ENCODE results near the gene ZEB2.
A peak's percentile ranks its signal among the peaks of the same experiment; 100 is the strongest.

The ZEB2 gene

DNA sequence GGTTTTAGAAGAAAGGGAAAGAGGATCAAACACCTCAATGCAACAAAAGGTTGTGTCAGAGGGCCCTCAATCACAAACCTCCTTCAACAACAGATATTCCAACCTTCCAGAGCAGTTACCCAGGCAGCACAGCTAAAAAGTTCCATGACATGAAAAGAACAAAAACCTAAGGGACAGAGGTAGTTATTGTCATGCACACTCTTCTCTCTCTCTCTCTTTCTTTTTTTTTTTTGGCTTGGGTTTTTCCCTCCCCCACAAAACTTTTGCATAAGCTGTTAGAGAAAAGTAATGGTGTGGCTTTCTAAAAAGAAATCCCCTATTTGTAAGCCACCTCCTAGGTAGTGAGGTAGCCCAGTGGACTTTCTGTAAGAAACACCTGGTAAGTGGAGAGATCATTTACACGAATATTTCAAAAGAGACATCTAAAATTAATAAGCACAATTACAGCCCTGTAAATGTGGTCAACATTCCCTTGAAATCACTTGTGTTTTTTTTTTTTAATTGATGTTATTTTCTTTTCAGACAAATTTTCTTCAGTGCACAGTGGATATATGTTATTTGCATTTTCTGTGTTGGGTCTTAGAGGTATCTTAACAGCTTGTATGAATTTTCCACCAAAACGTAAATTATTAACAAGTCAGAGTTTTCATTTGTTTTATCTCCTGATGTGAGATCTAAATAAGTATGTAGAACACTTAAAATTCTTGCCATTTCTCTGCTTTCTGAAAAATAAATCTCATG lies 48.4 kb downstream of the ZEB2 start:
- DNase-seq (ENCODE audit: low read depth, low spot score): peak; percentile 51

GRCh38 chr2:144470816-144471215 lies 49.1 kb downstream of the ZEB2 start:
- DNase-seq (ENCODE audit: low read depth, low spot score): no peak

DNA sequence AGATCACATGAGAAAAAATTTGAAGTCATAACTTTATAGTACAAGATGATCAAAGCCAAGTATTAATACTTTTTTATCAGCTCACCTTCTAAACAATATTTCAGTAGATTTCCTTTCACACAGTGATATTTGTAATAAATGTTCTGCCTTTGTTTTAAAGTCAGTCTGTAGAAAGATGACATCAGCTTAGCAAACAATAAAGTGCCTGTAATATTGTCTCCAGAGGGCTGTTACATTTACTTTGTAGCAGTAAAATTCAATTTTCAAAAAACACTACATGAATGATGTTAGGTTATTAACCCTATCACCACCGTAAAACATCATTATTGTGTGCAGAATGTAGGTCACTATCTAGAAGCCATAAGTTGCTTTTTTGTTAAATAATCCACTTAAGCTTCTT lies 49.6 kb downstream of the ZEB2 start:
- DNase-seq (ENCODE audit: low read depth, low spot score): no peak

GRCh38 chr2:144469798-144470197 lies 50.1 kb downstream of the ZEB2 start:
- DNase-seq (ENCODE audit: low read depth, low spot score): no peak

DNA sequence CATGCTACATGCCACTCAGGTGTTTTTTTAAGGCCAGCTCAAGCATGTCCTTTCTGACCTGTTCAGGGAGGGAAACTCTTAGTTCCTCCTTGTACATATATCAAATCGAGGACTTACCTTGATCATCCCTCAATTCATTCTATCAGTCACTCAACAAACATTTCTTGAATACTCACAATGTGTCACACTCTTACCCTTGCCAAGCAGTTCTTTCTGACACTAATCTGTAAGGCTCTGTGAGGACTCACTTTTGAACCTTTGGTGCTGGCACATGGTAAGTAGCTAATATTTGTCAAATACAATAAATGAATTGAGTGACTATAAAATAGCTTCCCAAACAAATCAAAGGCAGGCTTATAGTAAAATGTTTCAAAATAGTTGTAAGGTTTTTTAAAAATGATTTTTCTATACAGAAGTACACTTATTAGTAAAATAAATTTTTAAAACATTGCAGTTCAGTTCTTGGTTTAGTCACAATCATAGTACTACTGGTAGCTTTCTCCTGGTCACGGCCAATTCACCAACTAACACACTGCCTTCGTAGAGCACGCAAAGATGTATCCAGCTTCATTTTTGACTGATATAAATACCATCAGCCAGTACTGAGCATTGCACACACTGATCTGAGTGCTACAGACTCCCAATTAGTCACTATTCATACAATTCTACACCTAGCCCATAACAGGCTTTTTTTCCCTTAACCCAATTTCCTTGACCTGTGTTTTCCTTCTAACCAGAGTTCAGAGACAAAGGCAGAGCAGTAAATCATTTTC lies 50.9 kb downstream of the ZEB2 start:
- DNase-seq (ENCODE audit: low read depth, low spot score): no peak

DNA sequence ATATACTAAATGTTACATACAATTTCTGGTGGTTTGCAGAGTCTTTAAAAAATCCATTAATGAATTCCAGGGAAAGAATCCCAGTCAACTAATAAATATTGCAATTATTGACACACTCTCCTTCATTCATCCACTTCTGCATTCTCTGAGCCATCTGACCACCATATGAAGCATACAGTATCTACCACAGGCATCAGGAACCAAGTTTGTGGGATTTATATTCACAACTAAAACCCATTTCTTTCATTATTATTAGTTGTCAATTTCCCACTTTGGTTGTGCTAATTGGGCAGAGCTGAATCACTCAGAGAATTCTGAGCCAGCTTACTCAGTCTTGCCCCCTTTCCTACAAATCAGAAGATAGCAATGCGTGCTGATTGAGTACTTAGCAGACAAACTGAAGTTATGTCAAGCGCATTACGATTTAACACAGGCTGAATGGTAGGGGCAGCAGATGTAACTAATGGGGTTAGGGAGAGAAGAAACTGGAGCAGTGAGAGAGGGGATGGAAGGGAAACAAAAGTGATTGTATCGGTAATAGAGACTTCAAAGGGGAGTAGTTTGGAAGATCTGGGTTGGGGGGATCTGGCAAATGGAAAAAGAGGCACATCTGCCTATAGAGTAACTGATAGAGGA lies 52.3 kb downstream of the ZEB2 start:
- DNase-seq (ENCODE audit: low read depth, low spot score): no peak

DNA sequence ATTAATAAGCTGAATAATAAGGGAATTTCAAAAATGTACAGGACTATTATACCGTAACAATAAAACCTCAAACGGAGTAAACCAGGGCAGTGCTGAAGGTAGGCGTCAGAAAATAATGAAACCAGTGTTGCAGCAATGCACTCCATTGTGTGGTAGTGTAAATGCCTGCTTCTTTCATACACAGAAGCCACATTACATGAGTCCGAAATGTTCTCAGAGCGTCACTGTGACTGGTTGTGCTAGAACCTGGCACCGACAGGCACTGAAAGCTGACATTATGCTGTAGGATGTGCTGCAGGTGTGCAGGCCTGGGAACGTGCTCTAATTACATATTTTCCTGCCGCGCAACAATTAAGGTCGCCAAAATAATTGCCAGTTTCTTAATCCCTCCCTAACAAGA lies 53.3 kb downstream of the ZEB2 start:
- no peak for DNase-seq (ENCODE audit: low read depth, low spot score)

DNA sequence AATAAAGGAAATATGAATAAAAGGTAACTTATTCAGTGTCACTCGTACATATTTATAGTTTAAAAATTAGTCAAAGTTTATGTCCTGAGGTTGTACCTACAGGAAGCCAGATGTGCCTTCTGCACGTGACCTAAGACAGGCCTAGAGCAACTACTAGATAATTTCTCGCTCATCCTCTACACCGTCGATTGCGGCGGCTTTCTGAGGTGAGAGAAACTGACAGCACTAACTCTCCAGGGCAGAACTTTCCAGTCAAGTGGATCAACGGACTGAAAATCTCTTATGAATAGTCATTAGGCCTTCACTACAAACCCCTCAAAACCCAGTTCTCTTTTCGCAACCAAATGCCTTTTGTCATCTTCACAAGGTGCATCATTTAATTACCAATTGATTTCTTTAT lies 54.2 kb downstream of the ZEB2 start:
- DNase-seq (ENCODE audit: low read depth, low spot score): no peak

DNA sequence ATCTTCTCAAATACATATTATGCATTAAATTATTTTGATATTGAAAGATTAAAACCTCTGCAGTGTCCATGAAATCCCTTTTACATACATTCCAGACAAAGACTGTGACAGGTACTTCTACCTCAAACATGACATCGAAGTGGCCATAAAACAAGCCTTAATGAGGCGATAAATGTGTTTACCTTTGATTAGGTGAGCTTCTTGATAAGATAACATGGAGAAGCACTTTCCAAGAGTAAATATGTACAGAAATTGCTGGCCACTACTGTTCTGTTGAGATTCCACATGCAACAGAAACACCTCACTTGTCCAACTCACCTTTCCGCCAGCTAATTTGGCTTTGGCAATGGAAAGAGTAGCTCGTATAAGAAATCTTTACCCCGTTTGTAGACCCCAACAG lies 55.2 kb downstream of the ZEB2 start:
- no peak for DNase-seq (ENCODE audit: low read depth, low spot score)

GRCh38 chr2:144463266-144463665 lies 56.7 kb downstream of the ZEB2 start:
- DNase-seq (ENCODE audit: low read depth, low spot score): no peak

DNA sequence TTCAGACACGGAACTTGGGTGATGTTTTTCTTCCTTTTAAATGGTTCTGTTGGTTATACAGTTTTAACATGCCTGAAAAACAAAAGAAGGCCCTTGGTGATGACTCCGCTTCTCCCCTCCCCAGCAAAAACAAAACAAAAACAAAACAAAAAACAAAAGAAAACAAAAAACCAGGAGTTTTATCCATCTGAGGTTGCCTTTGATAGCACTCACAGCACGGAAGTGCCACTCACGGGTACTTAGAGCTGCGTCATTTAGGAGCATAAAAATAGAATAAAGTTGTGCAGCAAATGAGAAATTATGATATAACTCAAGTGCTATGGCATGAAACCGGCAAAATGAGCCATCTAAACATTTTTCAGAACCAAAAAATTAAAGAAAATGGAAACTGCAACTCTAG lies 57.7 kb downstream of the ZEB2 start:
- no peak for DNase-seq (ENCODE audit: low read depth, low spot score)

DNA sequence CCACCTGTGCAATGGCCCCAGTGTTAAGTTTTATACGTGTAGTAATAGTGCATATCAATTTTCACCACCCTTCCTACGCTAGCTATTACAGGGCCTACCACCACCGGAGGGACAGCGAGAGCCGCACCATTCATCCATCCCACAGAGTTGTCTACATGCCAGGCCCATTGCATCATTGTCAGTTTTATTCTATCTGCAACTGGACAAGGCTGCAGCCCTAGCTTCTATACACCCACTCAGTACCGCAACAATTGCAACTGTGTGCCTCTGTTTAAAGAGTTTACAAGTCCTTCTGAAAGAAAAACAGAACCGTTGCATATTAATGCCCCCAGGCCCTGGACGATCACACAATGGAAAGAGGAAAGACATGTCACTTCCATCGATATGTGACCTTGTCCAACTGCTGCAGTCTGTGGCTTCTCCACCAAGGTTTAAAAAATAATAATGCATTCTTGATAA lies 58.6 kb downstream of the ZEB2 start:
- no peak for DNase-seq (ENCODE audit: low read depth, low spot score)

DNA sequence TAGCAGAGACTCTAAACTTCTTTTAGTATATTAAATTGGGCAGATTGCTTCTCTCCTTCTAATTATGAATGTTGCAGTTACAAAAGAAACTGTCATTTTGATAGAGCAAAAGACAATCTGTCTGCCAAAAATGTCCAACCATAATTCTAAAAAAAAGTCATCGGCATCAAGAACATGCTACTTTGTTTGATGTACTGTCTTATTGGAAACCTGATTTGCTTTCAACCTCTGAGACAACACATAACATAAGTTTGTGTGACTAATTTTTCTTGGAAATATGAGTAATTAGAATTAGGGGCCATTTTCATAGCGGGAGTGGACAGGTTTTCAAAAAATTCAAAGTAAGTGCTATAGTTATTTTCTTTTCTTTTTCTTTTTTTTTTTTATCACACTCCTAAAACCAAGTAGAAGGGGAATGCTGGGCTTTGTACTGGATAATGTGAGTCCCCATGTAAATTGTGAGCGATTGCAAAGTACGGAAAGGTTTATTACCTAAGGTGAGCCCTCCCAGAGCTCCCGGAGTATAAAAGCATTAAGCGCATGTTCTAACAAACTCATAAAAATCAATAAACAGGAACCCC lies 59.1 kb downstream of the ZEB2 start:
- DNase-seq (ENCODE audit: low read depth, low spot score): no peak

DNA sequence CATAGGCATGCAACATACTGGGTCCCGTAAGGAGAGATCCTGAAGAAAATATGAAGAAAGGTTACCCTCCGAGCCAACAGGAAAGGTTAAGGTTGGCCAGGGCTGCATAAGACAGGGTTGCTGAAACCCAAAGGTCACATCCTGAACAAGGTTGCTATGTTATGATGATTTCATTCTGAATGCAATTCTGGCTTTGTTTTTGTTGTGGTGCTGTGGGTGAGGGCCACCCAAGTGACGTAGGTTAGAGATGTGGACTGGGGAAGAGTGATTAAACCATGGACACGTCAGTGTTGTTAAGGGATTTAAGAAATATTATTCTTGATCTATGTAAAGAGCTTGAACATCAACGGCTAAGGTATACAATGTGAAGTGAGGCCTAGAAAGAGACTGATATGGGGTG lies 60.0 kb downstream of the ZEB2 start:
- no peak for DNase-seq (ENCODE audit: low read depth, low spot score)

DNA sequence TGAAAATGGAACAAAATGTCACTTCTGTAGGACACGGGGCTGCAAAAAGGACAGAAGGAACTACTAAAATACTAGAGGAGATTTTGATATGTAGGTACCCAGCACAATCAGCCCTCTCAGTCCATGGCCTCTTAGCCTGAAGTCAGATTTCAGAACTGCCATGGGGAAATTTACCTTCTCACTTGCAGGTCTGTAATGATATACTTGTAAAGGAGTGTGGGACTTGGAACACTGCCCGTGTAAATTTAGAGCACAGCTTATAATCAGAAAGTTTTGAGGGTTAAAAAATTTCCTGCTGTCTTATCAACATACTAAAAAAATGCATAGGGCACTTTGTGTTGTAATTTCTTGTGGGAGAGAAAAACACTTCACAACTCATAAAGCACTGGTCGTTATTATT lies 60.6 kb downstream of the ZEB2 start:
- no peak for DNase-seq (ENCODE audit: low read depth, low spot score)

- no peak for DNase-seq (ENCODE audit: low read depth, low spot score)
These were observed 61.4 kb downstream of the ZEB2 start for GRCh38 chr2:144458541-144458940.

DNA sequence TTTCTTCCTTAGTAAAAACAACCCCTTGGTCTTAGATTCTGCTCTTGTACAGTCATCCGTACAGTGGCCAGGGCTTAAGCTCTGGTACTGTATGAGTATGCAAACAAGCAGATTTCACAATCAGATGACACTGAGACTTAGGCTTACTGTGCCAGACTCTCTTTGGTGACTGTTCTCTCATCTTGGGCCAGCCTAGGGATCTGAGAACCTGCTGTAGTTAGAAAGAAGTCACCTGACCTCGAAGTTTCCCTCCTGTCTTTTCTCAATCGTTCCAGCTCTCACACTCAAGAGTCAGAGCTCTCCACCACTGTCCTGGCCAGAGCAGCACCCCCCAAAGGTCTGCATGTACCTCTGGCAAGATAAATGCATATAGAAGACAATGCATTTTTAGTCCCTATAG lies 63.2 kb downstream of the ZEB2 start:
- DNase-seq (ENCODE audit: low read depth, low spot score): peak; percentile 51

DNA sequence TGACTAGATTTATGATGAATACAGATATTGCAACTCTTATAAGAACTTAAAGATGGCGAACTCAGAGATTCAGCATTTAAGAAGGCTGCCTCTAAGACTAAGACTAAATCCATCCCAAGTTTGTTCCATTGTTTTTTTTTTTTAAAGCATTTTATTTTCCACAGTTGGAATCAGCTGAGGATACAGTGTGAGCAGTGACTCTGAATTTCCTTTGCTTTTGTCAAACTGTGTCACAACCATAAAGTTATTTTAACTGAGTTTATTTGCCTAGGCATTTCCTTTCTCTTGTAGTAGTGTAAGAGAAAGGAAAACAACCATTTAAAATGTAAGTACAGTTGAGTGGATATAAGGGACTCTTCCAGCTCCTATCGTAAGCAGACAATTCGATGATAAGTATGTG lies 63.9 kb downstream of the ZEB2 start:
- no peak for DNase-seq (ENCODE audit: low read depth, low spot score)

- no peak for DNase-seq (ENCODE audit: low read depth, low spot score)
These were observed 65.2 kb downstream of the ZEB2 start for GRCh38 chr2:144454466-144455287.

- DNase-seq (ENCODE audit: low read depth, low spot score): no peak
These were observed 66.3 kb downstream of the ZEB2 start for GRCh38 chr2:144453486-144454158.

DNA sequence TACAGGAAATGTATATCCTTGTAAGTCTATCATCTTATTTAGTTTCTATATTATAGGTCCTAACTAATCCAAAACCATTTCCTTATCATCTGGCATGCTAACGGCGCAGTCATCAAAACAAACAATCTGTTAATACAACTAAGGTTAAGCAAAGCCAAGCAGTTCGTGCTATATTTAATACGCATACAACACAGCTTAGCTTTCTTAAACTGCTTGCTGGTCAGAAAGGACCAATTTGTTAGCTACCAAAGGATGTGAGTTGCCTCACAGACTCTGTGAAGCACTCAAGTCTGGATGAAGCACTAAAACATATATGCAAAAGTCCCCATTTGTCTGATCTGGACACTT lies 67.0 kb downstream of the ZEB2 start:
- no peak for DNase-seq (ENCODE audit: low read depth, low spot score)
